IMR-90 (cell line): ENCODE measurements around the gene PADI2. TPM values are rescaled to one million over a fixed set of nuclear protein-coding genes. Genes with fewer than 3 reads are reported as not detected.
A peak's percentile ranks its signal among the peaks of the same experiment; 100 is the strongest.

Source experiments
- ATAC-seq: fragments of 200-7000 bp; cut with Tn5 transposase; 2 replicates; pipeline ENCODE4 v1.9.1; 2020; ENCODE audit warnings: low read depth, mild to moderate bottlenecking, moderate library complexity
- BruUV-seq: library from RNA; stranded (reverse); fragments of 400-500 nt; replicated peaks from 2 replicates; lab custom pipeline; 2021; lab: Mats Ljungman, UMichigan
- CTCF ChIA-PET: fragments of 300-600 bp; formaldehyde crosslinking; extraction: SDS; loops from one replicate; lab custom pipeline; 2021; ENCODE audit warnings: antibody characterized with exemption; lab: Yijun Ruan, JAX
- POLR2A ChIA-PET: fragments of 300-600 bp; sonication (Branson Sonifier 250); formaldehyde crosslinking; loops from one replicate; lab custom pipeline; 2022; ENCODE audit warnings: antibody characterized with exemption; ENCODE audit not compliant: unreplicated experiment; lab: Charles Lee
- DNase-seq: peaks from one replicate; pipeline ENCODE4 v3.0.0; 2013
- H2AFZ ChIP-seq: replicated peaks from 2 replicates; pipeline ENCODE3; 2013; ENCODE audit warnings: low read length, mild to moderate bottlenecking; ENCODE audit not compliant: poor library complexity
- H2AK5ac ChIP-seq: 2 replicates; pipeline ENCODE4 v1.6.1; 2013; ENCODE audit warnings: low read depth, low read length, inconsistent platforms
- H2AK9ac ChIP-seq: replicated peaks from 2 replicates; pipeline ENCODE3; 2013; ENCODE audit warnings: mild to moderate bottlenecking, low read depth, low read length, moderate library complexity; ENCODE audit not compliant: poor library complexity
- H2BK120ac ChIP-seq: 2 replicates; pipeline ENCODE4 v1.6.1; 2013; ENCODE audit warnings: low read depth, low read length, inconsistent platforms
- H2BK15ac ChIP-seq: 3 replicates; pipeline ENCODE4 v1.6.1; 2013; ENCODE audit warnings: low read depth, low read length, inconsistent platforms
- H2BK20ac ChIP-seq: 2 replicates; pipeline ENCODE4 v1.6.1; 2013; ENCODE audit warnings: low read depth, mild to moderate bottlenecking, inconsistent platforms, low read length, moderate library complexity
- H2BK5ac ChIP-seq: 2 replicates; pipeline ENCODE4 v1.6.1; 2013; ENCODE audit warnings: mild to moderate bottlenecking, low read depth, low read length, inconsistent platforms; ENCODE audit not compliant: poor library complexity, severe bottlenecking
- H3K14ac ChIP-seq: replicated peaks from 2 replicates; pipeline ENCODE4 v1.6.1; 2013; ENCODE audit warnings: low read depth, low read length, inconsistent platforms
- H3K18ac ChIP-seq: 2 replicates; pipeline ENCODE4 v1.6.1; 2013; ENCODE audit warnings: low read depth, low read length, control low read depth
- H3K23ac ChIP-seq: 2 replicates; pipeline ENCODE4 v1.6.1; 2013; ENCODE audit warnings: low read depth, low read length, inconsistent platforms
- H3K27ac ChIP-seq: 2 replicates; pipeline ENCODE4 v1.5.1; 2013; ENCODE audit warnings: mild to moderate bottlenecking, control low read depth, low read length; ENCODE audit not compliant: insufficient read depth
- H3K27me3 ChIP-seq: 2 replicates; pipeline ENCODE4 v1.6.1; 2013; ENCODE audit warnings: low read length; ENCODE audit not compliant: control insufficient read depth, insufficient read depth
- H3K36me3 ChIP-seq: 2 replicates; pipeline ENCODE4 v1.6.1; 2013; ENCODE audit warnings: low read length, mixed read lengths; ENCODE audit not compliant: control insufficient read depth, insufficient read depth
- H3K4ac ChIP-seq: 2 replicates; pipeline ENCODE4 v1.6.1; 2013; ENCODE audit warnings: low read depth, low read length, inconsistent platforms
- H3K4me1 ChIP-seq: 2 replicates; pipeline ENCODE4 v1.6.1; 2013; ENCODE audit warnings: low read length, mixed read lengths; ENCODE audit not compliant: control insufficient read depth, insufficient read depth
- H3K4me2 ChIP-seq: 2 replicates; pipeline ENCODE4 v1.6.1; 2013; ENCODE audit warnings: low read depth, mild to moderate bottlenecking, control low read depth, low read length, moderate library complexity
- H3K4me3 ChIP-seq: 2 replicates; pipeline ENCODE4 v1.5.1; 2013; ENCODE audit warnings: low read depth, mild to moderate bottlenecking, control low read depth, low read length, moderate library complexity; ENCODE audit not compliant: insufficient read depth
- H3K56ac ChIP-seq: 2 replicates; pipeline ENCODE4 v1.6.1; 2013; ENCODE audit warnings: low read length, inconsistent platforms; ENCODE audit not compliant: insufficient read depth; ENCODE audit errors: extremely low read depth
- H3K79me1 ChIP-seq, 2 experiments: 2 replicates each; pipeline ENCODE4 v1.6.1; 2013; ENCODE audit warnings: low read length in 2 of 2, inconsistent platforms in 1 of 2, low read depth in 1 of 2
- H3K9ac ChIP-seq: 2 replicates; pipeline ENCODE4 v1.6.1; 2013; ENCODE audit warnings: low read depth, low read length, control low read depth
- H3K9me1 ChIP-seq: 2 replicates; pipeline ENCODE4 v1.6.1; 2013; ENCODE audit warnings: low read length, inconsistent platforms; ENCODE audit not compliant: insufficient read depth
- H3K9me3 ChIP-seq: 2 replicates; pipeline ENCODE4 v1.6.1; 2013; ENCODE audit warnings: low read length; ENCODE audit not compliant: control insufficient read depth, insufficient read depth
- H4K20me1 ChIP-seq: 2 replicates; pipeline ENCODE4 v1.6.1; 2013; ENCODE audit warnings: low read length, inconsistent platforms; ENCODE audit not compliant: insufficient read depth
- H4K5ac ChIP-seq: 2 replicates; pipeline ENCODE4 v1.6.1; 2013; ENCODE audit warnings: mild to moderate bottlenecking, low read depth, low read length, control low read depth
- H4K8ac ChIP-seq, 2 experiments: 2 replicates each; pipeline ENCODE4 v1.6.1; 2013; ENCODE audit warnings: low read depth in 2 of 2, low read length in 2 of 2, control low read depth in 1 of 2, inconsistent platforms in 1 of 2
- H4K91ac ChIP-seq: 2 replicates; pipeline ENCODE4 v1.6.1; 2013; ENCODE audit warnings: low read depth, low read length, inconsistent platforms; ENCODE audit not compliant: insufficient read depth
- CEBPB ChIP-seq: IDR thresholded peaks from 2 replicates; pipeline ENCODE4 v1.6.1; 2012; ENCODE audit warnings: low read depth, low read length, improper control_type of control experiment
- ELK1 ChIP-seq: fragments of 150-350 bp; IDR thresholded peaks from 2 replicates; pipeline ENCODE4 v1.6.1; 2016; ENCODE audit warnings: low read depth, mild to moderate bottlenecking, low read length, moderate library complexity, borderline replicate concordance
- FOS ChIP-seq: fragments of 150-350 bp; IDR thresholded peaks from 2 replicates; pipeline ENCODE4 v1.6.1; 2016; ENCODE audit warnings: low read depth, low read length
- MAZ ChIP-seq: IDR thresholded peaks from 2 replicates; pipeline ENCODE4 v1.6.1; 2012; ENCODE audit warnings: low read depth, mild to moderate bottlenecking, low read length, improper control_type of control experiment, moderate library complexity, borderline replicate concordance
- MXI1 ChIP-seq: IDR thresholded peaks from 2 replicates; pipeline ENCODE4 v1.6.1; 2012; ENCODE audit warnings: low read depth, mild to moderate bottlenecking, low read length, moderate library complexity, borderline replicate concordance
- POLR2A ChIP-seq: IDR thresholded peaks from 2 replicates; pipeline ENCODE4 v1.6.1; 2012; ENCODE audit warnings: mild to moderate bottlenecking, low read depth, low read length
- RAD21 ChIP-seq: IDR thresholded peaks from 2 replicates; pipeline ENCODE4 v1.6.1; 2012; ENCODE audit warnings: low read length, improper control_type of control experiment
- SMC3 ChIP-seq: fragments of 150-350 bp; IDR thresholded peaks from 2 replicates; pipeline ENCODE4 v1.6.1; 2016; ENCODE audit warnings: low read depth, mild to moderate bottlenecking, antibody characterized with exemption, low read length, moderate library complexity
- WGBS, 2 experiments: methylation state at CpG; one replicate each; pipeline versions ENCODE4 v1.1.5 to v1.1.7; 2013; ENCODE audit warnings: missing lambda C conversion rate in 2 of 2; ENCODE audit not compliant: insufficient read length in 1 of 2; ENCODE audit errors: extremely low coverage in 2 of 2; 5-methylcytosine and 5-hydroxymethylcytosine counted together
- dilution Hi-C: fragments of 300-500 bp; cut with HindIII; formaldehyde crosslinking; loops from one replicate; pipeline ENCODE4 v1.14.3; 2018; ENCODE audit warnings: low sequenced_read_pairs; ENCODE audit not compliant: unreplicated experiment
- in situ Hi-C: fragments of 300-500 bp; cut with MboI; formaldehyde crosslinking; loops from 3 replicates; pipeline ENCODE4 v1.14.3; 2019; ENCODE audit warnings: low sequenced_read_pairs, inconsistent platforms, mixed read lengths
- intact Hi-C: fragments of 100-400 bp; cut with micrococcal nuclease; formaldehyde crosslinking; loops from 2 replicates; pipeline ENCODE4 v1.10.0; 2022
- polyA plus RNA-seq, 3 experiments: library from polyadenylated mRNA; depleted of rRNA; stranded (reverse); fragments of >200 nt; gene quantifications; 2 replicates each; pipeline ENCODE4 v1.2.3, GENCODE V29; 2012; ENCODE audit warnings: low replicate concordance in 1 of 3
- total RNA-seq: library from RNA; depleted of rRNA; stranded (reverse); fragments of >200 nt; gene quantifications from 2 replicates; pipeline ENCODE4 v1.2.3, GENCODE V29; 2012
- TF ChIP-seq, protein P1 (sequence below): conservative IDR thresholded peaks from 2 replicates; pipeline ENCODE4 v1.5.1; 2012; ENCODE audit warnings: mild to moderate bottlenecking, low read depth, low read length, improper control_type of control experiment

Gene PADI2
- total and polyA plus RNA-seq, 2 of the 4 experiments (the other 2 are of a cell fraction), result not detected

DNA sequence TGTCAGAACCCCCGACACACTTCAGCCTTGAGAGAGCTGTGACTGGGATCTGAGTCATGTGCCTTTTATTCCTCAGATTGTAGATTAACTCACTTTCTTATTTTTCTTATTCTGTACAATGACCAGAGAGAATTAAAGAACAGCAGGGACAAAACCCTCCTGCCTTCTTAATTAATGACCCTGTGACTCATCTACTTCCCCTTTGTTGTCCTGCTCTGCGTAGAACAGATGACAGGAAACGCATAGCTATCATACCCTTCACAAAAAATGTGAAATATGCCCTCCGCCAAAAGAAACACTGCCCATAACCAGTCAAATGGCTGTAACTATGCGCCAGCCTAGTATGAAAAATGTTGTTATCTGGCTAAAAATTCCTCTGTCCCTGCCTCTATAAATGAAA is 9.1 kb upstream of the PADI2 start (continued):
- no peak for TF ChIP-seq ELK1

GRCh38 chr1:17125756-17126237 is 6.5 kb upstream of the PADI2 start:
- Histone ChIP-seq H2AK5ac (peak overlapping the region; percentile 93; the same call in 1 of the 2 replicates), H3K9me1 (peaks cover 3% of the 10 kb centered on the region; the same call in 1 of the 2 replicates), H3K27ac (no peak overlapping the region; the same call in 1 of the 2 replicates), H4K91ac (peak overlapping the region; percentile 79), H3K79me1 (no peaks in the 10 kb centered on the region), H3K4me1 (peaks cover 17% of the 10 kb centered on the region), H3K18ac (no peak overlapping the region), H3K4ac (peak overlapping the region; percentile 90), H3K9ac (no peak overlapping the region), H3K36me3 (no peaks in the 10 kb centered on the region), H3K9me3 (no peaks in the 10 kb centered on the region), H3K56ac (no peak overlapping the region), H3K4me2 (no peak overlapping the region), H2AFZ (peak overlapping the region; percentile 89), H4K5ac (peak overlapping the region; percentile 66; the same call in 1 of the 2 replicates), H3K14ac (peak overlapping the region; percentile 88; the same call in 1 of the 2 replicates), H3K27me3 (no peaks in the 10 kb centered on the region; the same call in 1 of the 2 replicates), H3K4me3 (no peak overlapping the region), H2AK9ac (peak overlapping the region; percentile 68), H2BK20ac (peak overlapping the region; percentile 98), H3K23ac (no peak overlapping the region; the same call in 1 of the 2 replicates), H4K8ac (peak overlapping the region; percentile 30 to 87), H4K20me1 (no peaks in the 10 kb centered on the region), H2BK15ac (peak overlapping the region; percentile 69; the same call in 2 of the 3 replicates), H2BK5ac (no peak overlapping the region), H2BK120ac (peak overlapping the region; percentile 98)
- BruUV-seq, result no TSS peak
- TF ChIP-seq, protein P1, sequence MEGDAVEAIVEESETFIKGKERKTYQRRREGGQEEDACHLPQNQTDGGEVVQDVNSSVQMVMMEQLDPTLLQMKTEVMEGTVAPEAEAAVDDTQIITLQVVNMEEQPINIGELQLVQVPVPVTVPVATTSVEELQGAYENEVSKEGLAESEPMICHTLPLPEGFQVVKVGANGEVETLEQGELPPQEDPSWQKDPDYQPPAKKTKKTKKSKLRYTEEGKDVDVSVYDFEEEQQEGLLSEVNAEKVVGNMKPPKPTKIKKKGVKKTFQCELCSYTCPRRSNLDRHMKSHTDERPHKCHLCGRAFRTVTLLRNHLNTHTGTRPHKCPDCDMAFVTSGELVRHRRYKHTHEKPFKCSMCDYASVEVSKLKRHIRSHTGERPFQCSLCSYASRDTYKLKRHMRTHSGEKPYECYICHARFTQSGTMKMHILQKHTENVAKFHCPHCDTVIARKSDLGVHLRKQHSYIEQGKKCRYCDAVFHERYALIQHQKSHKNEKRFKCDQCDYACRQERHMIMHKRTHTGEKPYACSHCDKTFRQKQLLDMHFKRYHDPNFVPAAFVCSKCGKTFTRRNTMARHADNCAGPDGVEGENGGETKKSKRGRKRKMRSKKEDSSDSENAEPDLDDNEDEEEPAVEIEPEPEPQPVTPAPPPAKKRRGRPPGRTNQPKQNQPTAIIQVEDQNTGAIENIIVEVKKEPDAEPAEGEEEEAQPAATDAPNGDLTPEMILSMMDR, result peak; percentile 99
- TF ChIP-seq POLR2A, result 0 out of 2 replicates have a peak, but pooled peaks have one; percentile 42
- 0 out of 2 replicates have a peak, but pooled peaks have one; percentile 8 for TF ChIP-seq CEBPB
- TF ChIP-seq MXI1, result no peak
- no peak for TF ChIP-seq MAZ
- peak; percentile 100 for TF ChIP-seq SMC3
- TF ChIP-seq RAD21, result peak; percentile 98
- TF ChIP-seq FOS, result no peak
- peak; percentile 78 for ATAC-seq
- peak; percentile 68 for DNase-seq
- in situ Hi-C loops, result loop anchor here (5.0 kb wide), 3 partner anchors 112 to 282 kb away; no protein-coding TSS in a partner anchor
- ChIA-PET CTCF (interaction anchor here (0.5 to 2.2 kb wide), 15 partner anchors 42 to 220 kb away, joined by 3 to 22 read pairs (median 6); no protein-coding TSS in a partner anchor), POLR2A (interaction anchor here (0.5 kb wide), 1 partner anchor 460 kb away, joined by 5 read pairs; no protein-coding TSS in a partner anchor)
- dilution Hi-C loops, result no loop called here
- intact Hi-C loops, result loop anchor here (1.0 kb wide), 5 partner anchors 66 to 281 kb away; no protein-coding TSS in a partner anchor
- WGBS, 2 experiments, result 0% methylated on average over 1 of the region's 16 CpGs; no CpG with 5 or more reads in 1 of the 2 experiments
